ENCODE data around the gene ERBB4. TPM values are rescaled to one million over a fixed set of nuclear protein-coding genes. Genes with fewer than 3 reads are reported as not detected.

The ERBB4 gene
- total RNA-seq, 1 donor from 2014 or later: 0.36 TPM

GRCh38 chr2:211373203-211373602 lies 1165.4 kb downstream of the ERBB4 start:
- H3K36me3 Mint-ChIP-seq (ENCODE audit: low read depth, unreplicated experiment): no peaks in the 10 kb centered on the region
- no peak overlapping the region for H3K27ac Mint-ChIP-seq (ENCODE audit: unreplicated experiment)
- H3K4me1 Mint-ChIP-seq (ENCODE audit: unreplicated experiment): no peaks in the 10 kb centered on the region
- no peaks in the 10 kb centered on the region for H3K9me3 Mint-ChIP-seq (ENCODE audit: unreplicated experiment)
- H3K4me3 Mint-ChIP-seq (ENCODE audit: unreplicated experiment): no peak overlapping the region
- H3K27me3 Mint-ChIP-seq (ENCODE audit: unreplicated experiment): no peaks in the 10 kb centered on the region
- DNase-seq (ENCODE audit: low spot score): no peak
- no peak for TF ChIP-seq CTCF (IDR thresholded peaks at IDR 0.05; ENCODE audit: unreplicated experiment)

- Mint-ChIP-seq H3K4me3 (ENCODE audit: unreplicated experiment) (no peak overlapping the region), H3K36me3 (ENCODE audit: low read depth, unreplicated experiment) (no peaks in the 10 kb centered on the region), H3K4me1 (ENCODE audit: unreplicated experiment) (peaks cover 3% of the 10 kb centered on the region), H3K27me3 (ENCODE audit: unreplicated experiment) (no peaks in the 10 kb centered on the region), H3K27ac (ENCODE audit: unreplicated experiment) (no peak overlapping the region), H3K9me3 (ENCODE audit: unreplicated experiment) (no peaks in the 10 kb centered on the region)
- TF ChIP-seq CTCF (IDR thresholded peaks at IDR 0.05; ENCODE audit: unreplicated experiment): no peak
- no peak for DNase-seq (ENCODE audit: low spot score)
Observed at GRCh38 chr2:211371465-211371864, 1167.1 kb downstream of the ERBB4 start.

GRCh38 chr2:211368467-211368866 lies 1170.1 kb downstream of the ERBB4 start:
- no peak overlapping the region for H3K4me3 Mint-ChIP-seq (ENCODE audit: unreplicated experiment)

GRCh38 chr2:211367711-211368110 lies 1170.9 kb downstream of the ERBB4 start:
- DNase-seq (ENCODE audit: low spot score): no peak
- H3K4me3 Mint-ChIP-seq (ENCODE audit: unreplicated experiment): no peak overlapping the region
- no peak for TF ChIP-seq CTCF (IDR thresholded peaks at IDR 0.05; ENCODE audit: unreplicated experiment)
- H3K9me3 Mint-ChIP-seq (ENCODE audit: unreplicated experiment): no peaks in the 10 kb centered on the region
- H3K27ac Mint-ChIP-seq (ENCODE audit: unreplicated experiment): no peak overlapping the region
- H3K27me3 Mint-ChIP-seq (ENCODE audit: unreplicated experiment): no peaks in the 10 kb centered on the region
- no peaks in the 10 kb centered on the region for H3K36me3 Mint-ChIP-seq (ENCODE audit: low read depth, unreplicated experiment)
- peaks cover 3% of the 10 kb centered on the region for H3K4me1 Mint-ChIP-seq (ENCODE audit: unreplicated experiment)

More at GRCh38 chr2:211368467-211368866, 1170.1 kb downstream of the ERBB4 start:
- H3K9me3 Mint-ChIP-seq (ENCODE audit: unreplicated experiment): no peaks in the 10 kb centered on the region
- no peak overlapping the region for H3K27ac Mint-ChIP-seq (ENCODE audit: unreplicated experiment)
- no peak for DNase-seq (ENCODE audit: low spot score)
- H3K27me3 Mint-ChIP-seq (ENCODE audit: unreplicated experiment): no peaks in the 10 kb centered on the region
- peaks cover 3% of the 10 kb centered on the region for H3K4me1 Mint-ChIP-seq (ENCODE audit: unreplicated experiment)
- no peak for TF ChIP-seq CTCF (IDR thresholded peaks at IDR 0.05; ENCODE audit: unreplicated experiment)
- H3K36me3 Mint-ChIP-seq (ENCODE audit: low read depth, unreplicated experiment): no peaks in the 10 kb centered on the region

- H3K27me3 Mint-ChIP-seq (ENCODE audit: unreplicated experiment): no peaks in the 10 kb centered on the region
- no peak for DNase-seq (ENCODE audit: low spot score)
- peaks cover 3% of the 10 kb centered on the region for H3K4me1 Mint-ChIP-seq (ENCODE audit: unreplicated experiment)
- H3K36me3 Mint-ChIP-seq (ENCODE audit: low read depth, unreplicated experiment): no peaks in the 10 kb centered on the region
- H3K27ac Mint-ChIP-seq (ENCODE audit: unreplicated experiment): no peak overlapping the region
- no peaks in the 10 kb centered on the region for H3K9me3 Mint-ChIP-seq (ENCODE audit: unreplicated experiment)
- H3K4me3 Mint-ChIP-seq (ENCODE audit: unreplicated experiment): no peak overlapping the region
- TF ChIP-seq CTCF (IDR thresholded peaks at IDR 0.05; ENCODE audit: unreplicated experiment): no peak
Observed at GRCh38 chr2:211367293-211367692, 1171.3 kb downstream of the ERBB4 start.
